ENCODE measurements around the gene ATP2C1.

GRCh38 chr3:130976706-130977105 lies 82.8 kb downstream of the ATP2C1 start:
- TF ChIP-seq CTCF (IDR thresholded peaks at IDR 0.05) = no peak
- no peak for TF ChIP-seq EZH2 (IDR thresholded peaks at IDR 0.05; ENCODE audit: borderline replicate concordance, insufficient read depth, low read depth, low read length, poor library complexity, severe bottlenecking)

Data from B cell (primary cell).